K562 (cell line): ENCODE measurements around the gene NSDHL. TPM values are rescaled to one million over a fixed set of nuclear protein-coding genes. Genes with fewer than 3 reads are reported as not detected.
"Not testable (repeated sequence)": the region's sequence is repeated elsewhere in the genome, so short reads cannot be mapped to it uniquely, and the experiment has no call there.

Experiments used
- ATAC-seq: fragments of 200-7000 bp; cut with Tn5 transposase; 3 replicates; pipeline ENCODE4 v1.9.1; 2020; ENCODE audit warnings: moderate library complexity
- BruUV-seq: library from RNA; stranded (reverse); fragments of 400-500 nt; replicated peaks from 2 replicates; lab custom pipeline; 2021; lab: Mats Ljungman, UMichigan
- CTCF ChIA-PET: fragments of 300-600 bp; formaldehyde crosslinking; extraction: SDS; loops from one replicate; lab custom pipeline; 2021; ENCODE audit warnings: low intra/inter-chr PET ratio; lab: Yijun Ruan, JAX
- POLR2A ChIA-PET: fragments of 300-600, 350-650 bp; sonication (Branson Sonifier 250); formaldehyde crosslinking; extraction: SDS; loops from one replicate; lab custom pipeline; 2021; ENCODE audit warnings: antibody characterized with exemption, inconsistent platforms; lab: Yijun Ruan, JAX
- DNase-seq, 4 experiments: peaks; one replicate each; pipeline versions ENCODE4 v3.0.0 to v3.0.0-alpha.2; 2011 to 2018; ENCODE audit warnings: low spot score in 3 of 4, mixed read lengths in 3 of 4; ENCODE audit errors: extremely low read depth in 1 of 4
- FAIRE-seq: peaks from 2 replicates; lab custom pipeline; 2011; peaks lifted over from hg19 to GRCh38; lab: Jason Lieb, UNC
- H2AFZ ChIP-seq: 2 replicates; pipeline ENCODE4 v1.6.0; 2011; ENCODE audit warnings: low read depth, low read length, control low read depth, inconsistent platforms
- H3K27ac ChIP-seq: fragments of 200-600 bp; 3 replicates; pipeline ENCODE4 v1.8.0; 2011; ENCODE audit warnings: low read depth, mild to moderate bottlenecking, control low read depth, inconsistent platforms, low read length, moderate library complexity, mixed read lengths; ENCODE audit errors: extremely low read depth
- H3K27me3 ChIP-seq, 2 experiments: fragments of 300-600 bp in 1 of 2; 2 replicates in 1 of 2; 3 replicates in 1 of 2; pipeline versions ENCODE4 v1.6.0 to v1.8.0; 2011; ENCODE audit warnings: inconsistent platforms in 2 of 2, low read length in 2 of 2, mild to moderate bottlenecking in 1 of 2, mixed read lengths in 1 of 2, moderate library complexity in 1 of 2; ENCODE audit not compliant: control insufficient read depth in 2 of 2, insufficient read depth in 2 of 2
- H3K36me3 ChIP-seq: fragments of 300-600 bp; 3 replicates; pipeline ENCODE4 v1.8.0; 2011; ENCODE audit warnings: mild to moderate bottlenecking, low read length, inconsistent platforms; ENCODE audit not compliant: control insufficient read depth, insufficient read depth
- H3K4me1 ChIP-seq, 2 experiments: fragments of 200-600 bp in 1 of 2; replicated peaks in 1 of 2; 2 replicates in 1 of 2; 3 replicates in 1 of 2; pipeline versions ENCODE4 v1.5.1 to v1.8.0; 2011; ENCODE audit warnings: inconsistent platforms in 2 of 2, low read length in 2 of 2, mild to moderate bottlenecking in 1 of 2, mixed read lengths in 1 of 2, moderate library complexity in 1 of 2; ENCODE audit not compliant: control insufficient read depth in 2 of 2, insufficient read depth in 2 of 2
- H3K4me2 ChIP-seq: 2 replicates; pipeline ENCODE4 v1.6.1; 2011; ENCODE audit warnings: low read length, control low read depth, inconsistent platforms, mixed read lengths; ENCODE audit not compliant: insufficient read depth
- H3K4me3 ChIP-seq: fragments of 200-600 bp; sonication (generic), shearing (Covaris generic); 2 replicates; pipeline ENCODE4 v1.5.1; 2016; ENCODE audit warnings: control low read depth, inconsistent platforms
- H3K79me2 ChIP-seq: fragments of 200-600 bp; 3 replicates; pipeline ENCODE4 v1.8.0; 2011; ENCODE audit warnings: low read length, inconsistent platforms; ENCODE audit not compliant: control insufficient read depth, insufficient read depth
- H3K9ac ChIP-seq, 2 experiments: 2 replicates each; pipeline versions ENCODE4 v1.6.0 to v1.6.1; 2011; ENCODE audit warnings: low read depth in 2 of 2, low read length in 2 of 2, control low read depth in 1 of 2, inconsistent platforms in 1 of 2, mild to moderate bottlenecking in 1 of 2, mixed read lengths in 1 of 2; ENCODE audit not compliant: insufficient read depth in 1 of 2
- H3K9me1 ChIP-seq: one replicate; pipeline ENCODE4 v1.6.0; 2011; ENCODE audit warnings: inconsistent platforms, mild to moderate bottlenecking, low read length, moderate library complexity; ENCODE audit not compliant: control insufficient read depth, insufficient read depth
- H3K9me3 ChIP-seq: replicated peaks from 2 replicates; pipeline ENCODE4 v1.5.1; 2011; ENCODE audit warnings: low read depth, low read length, inconsistent platforms; ENCODE audit not compliant: control insufficient read depth, insufficient read depth
- H4K20me1 ChIP-seq: replicated peaks from 2 replicates; pipeline ENCODE4 v1.6.1; 2011; ENCODE audit warnings: low read length, inconsistent platforms, mixed read lengths; ENCODE audit not compliant: control insufficient read depth, insufficient read depth
- CTCF ChIP-seq, 3 experiments: IDR thresholded peaks in 2 of 3; conservative IDR thresholded peaks in 1 of 3; 2 replicates each; pipeline ENCODE4 v1.5.1; 2011 to 2012; ENCODE audit warnings: low read length in 3 of 3, mild to moderate bottlenecking in 3 of 3, control low read depth in 2 of 3, improper control_type of control experiment in 1 of 3, inconsistent platforms in 1 of 3, low read depth in 1 of 3, mixed read lengths in 1 of 3, moderate library complexity in 1 of 3; ENCODE audit not compliant: insufficient read depth in 2 of 3
- DLX4 ChIP-seq: fragments of 250-450 bp; sonication (Bioruptor Pico); IDR thresholded peaks from 2 replicates; pipeline ENCODE4 v1.6.1; 2021; ENCODE audit warnings: mild to moderate bottlenecking
- HDAC1 ChIP-seq, 2 experiments: fragments of 450-650 bp; IDR thresholded peaks; 2 replicates each; pipeline ENCODE4 v1.6.1; 2016 to 2017; ENCODE audit warnings: inconsistent platforms in 1 of 2, mild to moderate bottlenecking in 1 of 2, moderate library complexity in 1 of 2
- RAD21 ChIP-seq, 2 experiments: fragments of 250-450 bp in 1 of 2; fragments of 450-650 bp in 1 of 2; sonication (Bioruptor Pico) in 1 of 2; formaldehyde crosslinking in 1 of 2; IDR thresholded peaks in 1 of 2; conservative IDR thresholded peaks in 1 of 2; 2 replicates each; pipeline versions ENCODE4 v1.4.0 to v1.8.0; 2020 to 2022; ENCODE audit warnings: mild to moderate bottlenecking in 2 of 2, moderate library complexity in 1 of 2
- TFE3 ChIP-seq: fragments of 450-650 bp; formaldehyde crosslinking; IDR thresholded peaks from 2 replicates; pipeline ENCODE4 v1.4.0; 2020; ENCODE audit warnings: mild to moderate bottlenecking, mixed read lengths
- ZNF134 ChIP-seq: fragments of 250-450 bp; sonication (Bioruptor Pico); conservative IDR thresholded peaks from 2 replicates; pipeline ENCODE4 v1.4.0; 2020
- ZZZ3 ChIP-seq: fragments of 450-650 bp; IDR thresholded peaks from 2 replicates; pipeline ENCODE4 v1.6.1; 2016; ENCODE audit warnings: antibody characterized with exemption, mild to moderate bottlenecking, moderate library complexity
- WGBS: fragments of 100-300 bp; shearing (Covaris generic); methylation state at CpG from one replicate; pipeline ENCODE4 v1.1.6; 2016; ENCODE audit warnings: low coverage, mixed read lengths; ENCODE audit not compliant: insufficient coverage; ENCODE audit errors: missing lambda C conversion rate; 5-methylcytosine and 5-hydroxymethylcytosine counted together
- in situ Hi-C: fragments of 300-500 bp; cut with MboI; formaldehyde crosslinking; loops from 4 replicates; pipeline ENCODE4 v1.15.0; 2018; ENCODE audit warnings: inconsistent platforms, mixed read lengths
- intact Hi-C: fragments of 100-400 bp; cut with micrococcal nuclease; formaldehyde crosslinking; loops from 2 replicates; pipeline ENCODE4 v1.14.2; 2022
- polyA plus RNA-seq, 8 experiments: library from polyadenylated mRNA; depleted of rRNA in 4 of 8; stranded (reverse) in 5 of 8; unstranded in 3 of 8; fragments of >200 nt; fragmentation: Nextera tagmentation in 2 of 8; fragmentation: Illumina TruSeq in 1 of 8; extraction: Ambion mirVana in 2 of 8; extraction: Trizol in 1 of 8; gene quantifications; 2 replicates each; pipeline versions ENCODE4 v1.2.1 to v1.2.3, GENCODE V29; 2011 to 2014; ENCODE audit warnings: inconsistent platforms in 1 of 8, missing spikeins in 1 of 8
- total RNA-seq, 7 experiments: library from RNA; depleted of rRNA in 6 of 7; stranded (reverse); fragments of >200 nt in 6 of 7; fragmentation: Illumina TruSeq in 2 of 7; extraction: Trizol in 2 of 7; gene quantifications; 2 replicates each; pipeline versions ENCODE4 v1.2.1 to v1.2.3, GENCODE V29; 2011 to 2021; ENCODE audit warnings: low replicate concordance in 1 of 7

NSDHL gene
- total and polyA plus RNA-seq, 9 of the 15 experiments (the other 6 are each of a cell fraction or from before 2014, with no cell fraction given) = 22.5 to 63.4 (median 40.8) TPM

- ATAC-seq, H3K79me2 ChIP-seq, H3K4me2 ChIP-seq, H3K4me1 ChIP-seq, H3K9me1 ChIP-seq, H3K36me3 ChIP-seq, H4K20me1 ChIP-seq, CTCF ChIA-PET, H2AFZ ChIP-seq, in situ Hi-C loops, H3K9ac ChIP-seq, DNase-seq, H3K9me3 ChIP-seq, H3K27ac ChIP-seq, BruUV-seq, FAIRE-seq, H3K4me3 ChIP-seq: not testable (repeated sequence)
- intact Hi-C loops = loop anchor here (10.0 kb wide), 3 partner anchors 75 to 1165 kb away; partner anchors contain the start of genes CETN2 and NSDHL
- H3K27me3 ChIP-seq = peaks cover 6 to 49% of the 10 kb centered on the region in 2 experiments; a peak in 3 of 5 replicates
- 2% methylated on average over 7 of the region's 7 CpGs for WGBS
- POLR2A ChIA-PET = interaction anchor here (0.8 kb wide), 1 partner anchor 11 kb away, joined by 3 read pairs; no protein-coding TSS in a partner anchor
Measured at GRCh38 chrX:152910018-152910417, 79.2 kb downstream of the NSDHL start.

GRCh38 chrX:152912106-152912505 is 81.2 kb downstream of the NSDHL start:
- H3K4me1 ChIP-seq = peaks cover 0 to 7% of the 10 kb centered on the region in 2 experiments; a peak in 2 of 5 replicates
- ChIA-PET POLR2A (no interaction called here), CTCF (no interaction called here)
- no TSS peak for BruUV-seq
- no peaks in the 10 kb centered on the region for H3K36me3 ChIP-seq
- H3K27me3 ChIP-seq = peaks cover 6 to 38% of the 10 kb centered on the region in 2 experiments; a peak in 3 of 5 replicates
- H3K79me2 ChIP-seq = no peaks in the 10 kb centered on the region
- DNase-seq (peak; percentile 29 to 51 (median 39)), ATAC-seq (peak; percentile 57; the same call in 2 of the 3 replicates), FAIRE-seq (peak; percentile 40)
- 0% methylated on average over 4 of the region's 4 CpGs for WGBS
- intact Hi-C loops (loop anchor here (10.0 kb wide), 3 partner anchors 77 to 1167 kb away; partner anchors contain the start of genes CETN2 and NSDHL), in situ Hi-C loops (no loop called here)
- H3K9me3 ChIP-seq = no peaks in the 10 kb centered on the region
- no peaks in the 10 kb centered on the region for H3K9me1 ChIP-seq
- no peak overlapping the region for H3K9ac ChIP-seq
- no peak overlapping the region for H3K27ac ChIP-seq
- no peak overlapping the region for H2AFZ ChIP-seq
- no peaks in the 10 kb centered on the region; the same call in 1 of the 2 replicates for H4K20me1 ChIP-seq
- no peak overlapping the region for H3K4me2 ChIP-seq
- H3K4me3 ChIP-seq = no peak overlapping the region
- TF ChIP-seq RAD21 (CRISPR knock-in tag; conservative IDR thresholded peaks at IDR 0.05 in 1 of 2, IDR thresholded peaks at IDR 0.05 in 1 of 2) (peak in 1 of 2 experiments; percentile 39; a peak in 2 of 4 replicates), CTCF (IDR thresholded peaks at IDR 0.05 in 2 of 3, conservative IDR thresholded peaks at IDR 0.05 in 1 of 3; ENCODE audit: insufficient read depth in 2 of 3, low read depth in 1 of 3, low read length in 3 of 3) (peak; percentile 46 to 53 (median 47)), DLX4 (CRISPR knock-in tag) (no peak), TFE3 (CRISPR knock-in tag) (no peak), ZNF134 (no peak), ZZZ3 (no peak), HDAC1 (IDR thresholded peaks at IDR 0.05) (no peak)
